Left kidney (tissue), 2 donors: Measurements from ENCODE around the gene ITGA6. TPM values are rescaled to one million over a fixed set of nuclear protein-coding genes. Genes with fewer than 3 reads are reported as not detected.
"Not testable (repeated sequence)": the region's sequence is repeated elsewhere in the genome, so short reads cannot be mapped to it uniquely, and the experiment has no call there.

ENCODE experiments used
- DNase-seq: peaks from one replicate; pipeline ENCODE4 v3.0.0-alpha.2; 2013
- polyA plus RNA-seq: library from polyadenylated mRNA; unstranded; fragments of 120-200 nt; gene quantifications from one replicate; pipeline ENCODE4 v1.2.1, GENCODE V29; 2013; ENCODE audit not compliant: insufficient read length

Gene ITGA6
- polyA plus RNA-seq, 1 donor, result 152 TPM

GRCh38 chr2:172513935-172514586 lies 86.7 kb downstream of the ITGA6 start:
- DNase-seq, result no peak

- no peak for DNase-seq
These were observed 88.9 kb downstream of the ITGA6 start for GRCh38 chr2:172516299-172516698.

- DNase-seq, result no peak
These were observed 91.6 kb downstream of the ITGA6 start for GRCh38 chr2:172518995-172519394.

GRCh38 chr2:172525601-172526000 lies 98.2 kb downstream of the ITGA6 start:
- no peak for DNase-seq

GRCh38 chr2:172531309-172531708 lies 103.9 kb downstream of the ITGA6 start:
- no peak for DNase-seq

GRCh38 chr2:172532461-172532860 lies 105.1 kb downstream of the ITGA6 start:
- DNase-seq, result not testable (repeated sequence)

GRCh38 chr2:172533687-172534086 lies 106.3 kb downstream of the ITGA6 start:
- no peak for DNase-seq

- DNase-seq, result no peak
These were observed 107.7 kb downstream of the ITGA6 start for GRCh38 chr2:172535119-172535518.

GRCh38 chr2:172537851-172538250 lies 110.5 kb downstream of the ITGA6 start:
- not testable (repeated sequence) for DNase-seq

- no peak for DNase-seq
These were observed 112.4 kb downstream of the ITGA6 start for GRCh38 chr2:172539767-172540166.

- DNase-seq, result no peak
These were observed 113.0 kb downstream of the ITGA6 start for GRCh38 chr2:172540421-172540820.

- no peak for DNase-seq
These were observed 118.2 kb downstream of the ITGA6 start for GRCh38 chr2:172545408-172546075.

GRCh38 chr2:172549131-172549530 lies 121.7 kb downstream of the ITGA6 start:
- no peak for DNase-seq

GRCh38 chr2:172549802-172550201 lies 122.4 kb downstream of the ITGA6 start:
- DNase-seq, result not testable (repeated sequence)

GRCh38 chr2:172550419-172550818 lies 123.0 kb downstream of the ITGA6 start:
- DNase-seq, result no peak

- no peak for DNase-seq
These were observed 123.9 kb downstream of the ITGA6 start for GRCh38 chr2:172551271-172551670.

- no peak for DNase-seq
These were observed 125.3 kb downstream of the ITGA6 start for GRCh38 chr2:172552547-172553291.

- no peak for DNase-seq
These were observed 127.2 kb downstream of the ITGA6 start for GRCh38 chr2:172554352-172555271.

- DNase-seq, result no peak
These were observed 127.8 kb downstream of the ITGA6 start for GRCh38 chr2:172555272-172555521.
